ENCODE results near the gene DCHS1.

Gene DCHS1

GRCh38 chr11:6671991-6672390 lies 16.4 kb upstream of the DCHS1 start:
- in situ Hi-C loops (cut with HindIII; ENCODE audit: low sequenced_read_pairs), result no loop called here

GRCh38 chr11:6670202-6670830 lies 14.7 kb upstream of the DCHS1 start:
- in situ Hi-C loops (cut with HindIII; ENCODE audit: low sequenced_read_pairs), result no loop called here

DNA sequence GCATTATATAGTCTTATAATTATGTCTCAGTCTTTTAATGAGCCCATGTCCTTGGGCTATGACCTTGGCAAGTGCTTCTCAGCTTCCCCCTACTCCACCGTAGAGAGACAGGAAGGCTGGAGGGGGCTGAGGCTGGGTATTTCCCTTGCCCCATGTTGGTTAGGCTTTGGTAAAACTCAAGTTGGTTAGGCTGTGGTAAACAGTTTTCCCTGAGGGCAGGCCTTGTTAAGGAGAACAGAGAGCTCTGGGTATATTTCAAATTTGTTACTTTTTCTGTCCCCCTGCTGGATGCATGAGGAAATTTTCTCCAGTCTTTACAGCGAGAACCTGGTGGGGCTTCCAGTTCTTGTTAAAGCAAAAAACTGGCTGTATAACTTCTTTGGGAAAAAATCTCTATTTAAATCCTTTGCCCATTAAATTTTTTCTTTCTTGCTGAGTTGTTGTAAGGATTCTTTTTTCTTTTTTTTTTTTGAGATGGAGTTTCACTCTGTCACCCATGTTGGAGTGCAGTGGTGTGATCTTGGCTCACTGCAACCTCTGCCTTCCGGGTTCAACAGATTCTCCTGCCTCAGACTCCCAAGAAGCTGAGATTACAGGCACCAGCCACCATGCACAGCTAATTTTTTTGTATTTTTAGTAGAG lies 12.2 kb upstream of the DCHS1 start:
- in situ Hi-C loops (cut with HindIII; ENCODE audit: low sequenced_read_pairs), result no loop called here

GRCh38 chr11:6666302-6667183 lies 10.9 kb upstream of the DCHS1 start:
- in situ Hi-C loops (cut with HindIII; ENCODE audit: low sequenced_read_pairs), result no loop called here

GRCh38 chr11:6664551-6664950 lies 8.9 kb upstream of the DCHS1 start:
- in situ Hi-C loops (cut with HindIII; ENCODE audit: low sequenced_read_pairs), result no loop called here

- in situ Hi-C loops (cut with HindIII; ENCODE audit: low sequenced_read_pairs), result no loop called here
Observed at GRCh38 chr11:6663794-6664469, 8.3 kb upstream of the DCHS1 start.

GRCh38 chr11:6660712-6661111 lies 5.1 kb upstream of the DCHS1 start:
- in situ Hi-C loops (cut with HindIII; ENCODE audit: low sequenced_read_pairs), result no loop called here

- in situ Hi-C loops (cut with HindIII; ENCODE audit: low sequenced_read_pairs), result no loop called here
Observed at GRCh38 chr11:6658647-6659046, 3.0 kb upstream of the DCHS1 start.

DNA sequence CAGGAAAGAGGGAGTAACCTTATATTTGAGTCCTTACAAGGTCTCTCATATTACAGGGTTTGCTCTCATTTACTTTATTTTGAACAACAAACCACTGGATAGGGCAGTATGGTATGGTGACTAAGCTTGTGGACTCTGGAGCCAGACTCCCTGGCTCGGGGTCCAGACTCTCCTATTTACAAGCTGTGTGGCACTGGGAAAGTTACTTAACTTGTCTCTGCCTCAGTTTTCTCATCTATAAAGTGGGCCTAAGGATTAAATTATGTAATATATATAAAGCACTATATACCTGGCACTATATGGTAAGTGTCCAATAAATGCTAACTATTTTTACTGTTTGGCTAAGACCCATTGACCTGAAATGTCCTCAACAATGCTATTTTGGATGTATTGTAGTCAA lies 1.7 kb upstream of the DCHS1 start:
- in situ Hi-C loops (cut with HindIII; ENCODE audit: low sequenced_read_pairs), result no loop called here

DNA sequence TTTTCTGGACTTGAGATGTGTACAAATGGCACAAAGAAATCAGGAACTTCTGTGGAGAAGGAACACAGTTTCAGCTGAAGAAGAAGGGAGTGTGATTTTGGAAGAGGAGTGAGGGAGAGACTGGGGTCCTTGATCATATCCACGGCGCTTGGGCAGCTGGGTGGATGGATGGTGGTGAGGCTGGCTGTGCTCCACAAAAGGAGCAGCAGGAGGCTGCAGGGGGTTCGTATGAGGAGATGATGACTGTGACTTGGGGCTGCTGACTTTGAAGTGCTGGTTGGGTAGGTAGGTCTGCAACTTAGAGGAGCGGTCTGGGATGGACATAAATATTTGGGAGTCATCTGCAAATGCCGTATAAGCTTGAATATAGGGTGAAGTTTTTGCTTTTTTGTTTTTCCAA lies 1.3 kb upstream of the DCHS1 start:
- in situ Hi-C loops (cut with HindIII; ENCODE audit: low sequenced_read_pairs), result no loop called here

- in situ Hi-C loops (cut with HindIII; ENCODE audit: low sequenced_read_pairs), result no loop called here
Observed at GRCh38 chr11:6656584-6656915, 941 bp upstream of the DCHS1 start.

DNA sequence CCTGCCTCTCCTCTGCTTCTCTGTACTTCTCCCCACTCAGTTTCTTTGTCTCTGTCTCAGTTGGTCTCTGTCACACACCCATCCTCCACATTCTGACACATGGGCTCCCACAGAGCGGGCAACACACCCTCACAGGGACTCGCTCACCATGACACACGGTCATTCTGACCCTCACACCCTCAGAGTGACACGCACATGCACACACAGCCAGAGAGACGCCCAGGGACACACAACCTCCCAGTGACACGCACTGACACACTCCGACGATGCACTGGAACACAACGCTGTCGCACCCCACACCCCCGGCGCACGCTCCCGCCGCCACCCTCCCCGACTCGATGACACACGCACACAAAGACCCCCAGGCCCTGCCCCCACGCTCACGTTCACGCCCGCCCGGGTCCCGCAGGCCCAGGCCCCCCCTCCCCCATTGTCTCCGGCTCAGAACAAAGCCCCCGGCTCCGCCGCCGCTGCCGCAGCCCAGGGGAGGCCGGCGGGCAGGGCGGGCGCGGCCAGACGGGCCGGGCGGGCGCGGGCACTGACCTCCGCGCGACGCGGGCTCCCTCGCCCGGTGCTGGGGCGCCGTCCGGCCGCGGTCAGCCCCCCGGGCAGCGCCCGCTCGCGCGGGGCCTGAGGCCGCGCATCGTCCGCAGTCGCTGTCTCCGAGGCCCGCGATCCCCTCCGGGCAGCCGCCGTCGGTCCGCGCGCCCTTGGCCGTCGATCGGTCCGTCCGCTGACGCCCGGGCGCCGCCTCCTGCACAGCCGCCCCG lies 404 bp downstream of the DCHS1 start:
- in situ Hi-C loops (cut with HindIII; ENCODE audit: low sequenced_read_pairs), result no loop called here

DNA sequence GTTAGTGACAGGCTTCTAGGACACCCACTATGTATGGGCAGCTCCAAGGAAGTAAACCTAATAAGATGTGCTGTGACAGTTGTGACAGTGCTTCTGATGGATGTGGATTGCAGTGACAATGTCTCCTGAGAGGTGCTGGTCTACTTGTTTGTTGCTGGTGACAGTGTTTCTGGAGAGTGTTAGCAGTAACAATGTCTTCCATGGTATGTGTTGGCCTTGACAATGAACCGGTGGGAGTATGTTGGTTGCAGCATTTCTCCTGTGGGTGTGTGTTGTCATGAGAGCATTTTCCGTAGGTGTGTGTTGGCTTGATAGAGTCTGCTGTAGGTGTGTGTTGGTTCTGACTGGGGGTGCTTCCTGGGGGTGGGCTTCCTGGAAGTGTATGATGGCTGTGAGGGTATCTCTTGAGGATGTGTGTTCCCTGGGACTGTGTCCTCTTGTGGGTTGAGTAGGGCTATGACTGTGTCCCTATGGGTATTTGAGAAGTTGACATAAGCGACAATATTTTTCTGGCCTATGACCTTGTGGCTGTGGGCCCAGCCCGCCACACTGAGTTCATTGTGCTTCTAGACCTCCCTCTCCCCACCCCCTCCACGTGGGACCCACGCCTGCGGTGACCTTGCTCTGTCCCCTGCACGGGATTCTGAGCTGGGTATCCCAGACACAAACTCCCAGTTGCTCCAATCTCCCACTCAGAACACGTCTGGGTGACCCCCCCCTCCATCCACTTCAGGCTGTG lies 1.2 kb downstream of the DCHS1 start:
- in situ Hi-C loops (cut with HindIII; ENCODE audit: low sequenced_read_pairs), result loop anchor here (5.0 kb wide), 3 partner anchors 37 to 107 kb away; partner anchors contain the start of gene TPP1

DNA sequence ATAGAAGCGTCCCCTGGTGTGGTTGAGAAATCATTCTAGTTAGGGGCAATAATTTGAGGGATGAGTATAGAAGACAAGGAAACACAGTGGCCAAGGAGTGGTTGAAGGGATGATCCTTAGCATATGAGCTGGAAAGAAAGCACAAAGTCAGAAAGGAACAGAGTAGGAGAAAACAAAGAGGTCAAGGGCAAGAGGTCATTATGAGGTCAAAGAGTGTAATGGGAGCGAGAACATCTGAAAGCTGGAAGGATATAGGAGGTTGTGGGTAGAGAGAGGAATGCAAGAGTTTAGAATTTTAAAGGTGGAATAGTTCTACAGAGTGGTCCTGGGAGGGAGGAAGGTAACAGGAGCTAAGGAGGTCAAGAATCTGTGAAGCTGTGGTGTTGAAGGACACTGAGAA lies 2.0 kb downstream of the DCHS1 start:
- in situ Hi-C loops (cut with HindIII; ENCODE audit: low sequenced_read_pairs), result loop anchor here (5.0 kb wide), 3 partner anchors 36 to 106 kb away; partner anchors contain the start of gene TPP1

DNA sequence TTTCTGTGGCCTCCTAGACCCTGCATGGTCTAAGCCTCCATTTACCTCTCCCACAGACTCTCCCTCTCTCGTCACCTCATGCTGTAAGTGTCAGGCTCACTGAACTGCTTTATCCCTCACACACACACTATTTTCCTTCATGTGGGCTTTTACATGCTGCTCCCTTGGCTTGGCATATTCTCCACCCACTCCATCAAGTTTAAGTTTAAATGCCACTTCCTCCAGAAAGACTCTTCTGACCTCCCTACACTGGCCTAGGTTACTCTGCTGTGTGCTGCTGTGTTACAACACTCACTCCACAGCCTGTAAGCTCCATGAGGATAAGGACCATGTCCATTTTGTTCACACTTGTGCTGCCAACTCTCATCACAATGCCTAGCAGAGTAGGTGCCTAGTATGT lies 2.5 kb downstream of the DCHS1 start:
- in situ Hi-C loops (cut with HindIII; ENCODE audit: low sequenced_read_pairs), result loop anchor here (5.0 kb wide), 3 partner anchors 36 to 106 kb away; partner anchors contain the start of gene TPP1

- in situ Hi-C loops (cut with HindIII; ENCODE audit: low sequenced_read_pairs), result loop anchor here (5.0 kb wide), 3 partner anchors 35 to 105 kb away; partner anchors contain the start of gene TPP1
Observed at GRCh38 chr11:6652182-6652581, 3.4 kb downstream of the DCHS1 start.

GRCh38 chr11:6650980-6651379 lies 4.6 kb downstream of the DCHS1 start:
- in situ Hi-C loops (cut with HindIII; ENCODE audit: low sequenced_read_pairs), result loop anchor here (5.0 kb wide), 3 partner anchors 34 to 104 kb away; partner anchors contain the start of gene TPP1

GRCh38 chr11:6650104-6650503 lies 5.5 kb downstream of the DCHS1 start:
- in situ Hi-C loops (cut with HindIII; ENCODE audit: low sequenced_read_pairs), result loop anchor here (5.0 kb wide), 3 partner anchors 33 to 103 kb away; partner anchors contain the start of gene TPP1

DNA sequence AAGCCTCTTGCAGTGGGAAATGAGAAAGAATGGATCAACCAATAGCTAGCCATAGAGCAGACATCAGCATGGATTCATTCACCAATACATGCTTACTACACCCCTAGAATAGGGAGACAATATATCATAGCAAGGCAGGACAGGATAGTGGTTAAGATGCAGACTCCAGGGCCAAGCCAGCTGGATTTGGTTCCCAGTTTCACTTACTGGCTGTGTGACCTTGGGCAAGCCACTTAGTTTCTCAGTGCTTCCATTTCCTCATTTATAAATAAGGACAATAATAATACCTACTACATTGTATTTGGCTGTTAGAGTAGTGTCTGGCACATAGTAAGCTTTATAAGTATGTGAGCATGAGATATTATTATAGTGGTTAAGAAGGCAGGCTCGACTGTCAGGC lies 7.1 kb downstream of the DCHS1 start:
- in situ Hi-C loops (cut with HindIII; ENCODE audit: low sequenced_read_pairs), result no loop called here

- in situ Hi-C loops (cut with HindIII; ENCODE audit: low sequenced_read_pairs), result no loop called here
Observed at GRCh38 chr11:6647836-6648235, 7.8 kb downstream of the DCHS1 start.

All from endothelial cell of hepatic sinusoid (primary cell).